Measurements from ENCODE around the gene EOLA2. TPM values are rescaled to one million over a fixed set of nuclear protein-coding genes. Genes with fewer than 3 reads are reported as not detected.
"Not testable (repeated sequence)": the region's sequence is repeated elsewhere in the genome, so short reads cannot be mapped to it uniquely, and the experiment has no call there.

Gene EOLA2
- 10 to 100 TPM; 25.1 to 37.1 (median 31.6) TPM for total RNA-seq

GRCh38 chrX:149938427-149938880 lies at the start of gene EOLA2:
TSS of gene EOLA2 (minus strand) at chrX:149938491. CDS start at chrX:149933874, 4,617 bp downstream.
- ATAC-seq (replicated peaks in 6 of 8) = peak; percentile 52 to 75 (median 60)
- Histone ChIP-seq H3K27ac (peak within 1 kb of the TSS; percentile 99 to 100), H3K4me3 (peak within 1 kb of the TSS; percentile 77 to 99 (median 86)), H3K4me1 (replicated peaks in 1 of 2) (peaks cover 0 to 4% of the 10 kb centered on the region in 2 donors)
- in situ Hi-C loops (cut with MboI; ENCODE audit: low pct_unique_long_range_greater_than_20kb in 2 of 9, low sequenced_read_pairs in 9 of 9, unreplicated experiment in 9 of 9) = no loop called here
- WGBS, 10 experiments = 0 to 40% (median 20%) methylated on average over 1 to 11 of the region's 39 CpGs; no CpG with 5 or more reads in 7 of the 10 experiments

GRCh38 chrX:149987613-149988012 lies 49.3 kb upstream of the EOLA2 start:
- no peak for ATAC-seq (replicated peaks in 6 of 8)
- H3K4me3 ChIP-seq = no peak overlapping the region
- H3K4me1 ChIP-seq (replicated peaks in 1 of 2) = no peaks in the 10 kb centered on the region
- no peak overlapping the region for H3K27ac ChIP-seq
- in situ Hi-C loops (cut with MboI; ENCODE audit: low pct_unique_long_range_greater_than_20kb in 2 of 9, low sequenced_read_pairs in 9 of 9, unreplicated experiment in 9 of 9) = no loop called here

DNA sequence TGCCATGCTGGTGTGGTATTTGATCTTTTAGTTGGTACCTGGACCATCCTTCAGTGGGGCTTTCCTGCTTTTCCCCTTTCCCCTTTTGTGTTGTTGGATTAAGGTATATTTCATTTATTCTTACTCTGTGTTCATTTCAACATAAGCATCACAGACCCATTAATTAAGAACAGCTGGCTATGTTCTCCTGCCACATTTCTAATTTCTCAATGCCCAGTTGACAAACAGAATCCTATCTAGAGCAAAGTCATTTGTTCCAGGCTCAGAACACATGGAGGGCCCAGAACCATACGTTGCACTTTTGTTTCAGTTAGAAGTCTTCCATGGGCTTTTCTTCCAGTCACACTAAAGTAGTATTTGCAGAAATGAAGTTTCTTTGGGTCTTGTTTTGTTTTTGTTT lies 46.1 kb upstream of the EOLA2 start:
- in situ Hi-C loops (cut with MboI; ENCODE audit: low pct_unique_long_range_greater_than_20kb in 2 of 9, low sequenced_read_pairs in 9 of 9, unreplicated experiment in 9 of 9) = no loop called here
- whole genome bisulfite sequencing, 10 experiments = 0 to 44% methylated on average over 1 of the region's 1 CpG; no CpG with 5 or more reads in 8 of the 10 experiments
- no peak for ATAC-seq (replicated peaks in 6 of 8)

DNA sequence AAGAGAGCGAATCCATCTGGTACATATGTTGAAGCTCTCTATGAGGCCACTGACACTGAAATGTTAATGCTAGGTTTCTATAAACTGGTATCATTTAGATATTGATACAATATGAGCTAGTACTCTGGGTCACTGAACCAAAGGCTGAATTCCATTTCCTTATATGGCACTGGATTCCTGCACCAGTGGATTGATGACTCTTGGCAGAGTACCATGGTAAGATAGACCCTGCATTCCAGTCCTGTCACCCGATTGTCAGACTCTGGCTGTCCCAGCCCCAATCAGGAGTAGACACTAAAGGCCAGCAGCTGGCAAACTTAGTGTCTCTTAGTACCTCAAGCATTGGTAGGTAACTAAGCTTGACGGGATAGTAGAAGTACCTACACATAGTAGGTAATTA lies 44.0 kb upstream of the EOLA2 start:
- H3K27ac ChIP-seq = no peak overlapping the region
- WGBS, 10 experiments = 40 to 100% (median 80%) methylated on average over 1 to 3 of the region's 3 CpGs; no CpG with 5 or more reads in 5 of the 10 experiments
- peak in 2 of 8 experiments; percentile 41 to 55 for ATAC-seq (replicated peaks in 6 of 8)

More for the DNA sequence above, 46.1 kb upstream of the EOLA2 start:
- Histone ChIP-seq H3K4me3 (no peak overlapping the region), H3K27ac (no peak overlapping the region), H3K4me1 (replicated peaks in 1 of 2) (no peaks in the 10 kb centered on the region)

DNA sequence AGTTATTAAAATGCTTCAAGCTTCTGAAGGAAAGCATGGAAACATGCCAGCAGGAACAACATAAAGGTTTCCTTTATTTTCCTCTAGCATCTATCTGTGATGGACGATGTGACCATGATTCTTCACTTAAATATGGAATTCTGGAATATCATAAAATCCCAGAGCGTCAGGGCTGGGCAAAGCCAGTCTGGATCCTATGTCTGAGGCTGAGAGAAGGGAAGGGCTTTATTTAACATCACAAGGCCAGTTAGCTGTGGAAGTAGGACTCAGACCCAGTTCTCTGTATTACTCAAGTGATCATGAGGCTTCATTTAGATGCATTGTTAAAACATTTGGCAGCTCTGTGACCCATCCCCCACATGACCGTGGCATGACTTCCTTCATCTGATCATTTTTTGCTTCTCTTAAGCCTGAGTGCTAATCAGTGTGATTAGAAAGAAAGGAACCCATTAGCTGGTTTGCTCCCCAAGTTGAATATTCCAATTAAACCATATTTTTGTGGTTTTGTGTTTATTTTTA lies 40.9 kb upstream of the EOLA2 start:
- Histone ChIP-seq H3K27ac (no peak overlapping the region), H3K4me1 (replicated peaks in 1 of 2) (no peaks in the 10 kb centered on the region), H3K4me3 (no peak overlapping the region)
- 33 to 100% (median 60%) methylated on average over 1 to 3 of the region's 3 CpGs; no CpG with 5 or more reads in 5 of the 10 experiments for WGBS, 10 experiments
- in situ Hi-C loops (cut with MboI; ENCODE audit: low pct_unique_long_range_greater_than_20kb in 2 of 9, low sequenced_read_pairs in 9 of 9, unreplicated experiment in 9 of 9) = no loop called here
- peak in 3 of 8 experiments; percentile 36 to 49 (median 45) for ATAC-seq (replicated peaks in 6 of 8)

More for the DNA sequence above, 44.0 kb upstream of the EOLA2 start:
- in situ Hi-C loops (cut with MboI; ENCODE audit: low pct_unique_long_range_greater_than_20kb in 2 of 9, low sequenced_read_pairs in 9 of 9, unreplicated experiment in 9 of 9) = no loop called here
- Histone ChIP-seq H3K4me3 (no peak overlapping the region), H3K4me1 (replicated peaks in 1 of 2) (no peaks in the 10 kb centered on the region)

- peaks cover 0 to 5% of the 10 kb centered on the region in 2 donors for H3K4me1 ChIP-seq (replicated peaks in 1 of 2)
- in situ Hi-C loops (cut with MboI; ENCODE audit: low pct_unique_long_range_greater_than_20kb in 2 of 9, low sequenced_read_pairs in 9 of 9, unreplicated experiment in 9 of 9) = loop anchor here in 6 of 9 experiments (25.0 kb wide), 2 partner anchors 399 to 724 kb away; partner anchors contain the start of genes MTMR1 (in 4 of the 6) and MAMLD1 (in 2 of the 6)
- 0 to 30% (median 7%) methylated on average over 1 to 9 of the region's 9 CpGs; no CpG with 5 or more reads in 6 of the 10 experiments for WGBS, 10 experiments
- H3K27ac ChIP-seq = no peak overlapping the region
- no peak overlapping the region for H3K4me3 ChIP-seq
- ATAC-seq (replicated peaks in 6 of 8) = peak; percentile 89 to 100 (median 98)
Observed at GRCh38 chrX:149962859-149963757, 24.8 kb upstream of the EOLA2 start.

- Histone ChIP-seq H3K27ac (no peak overlapping the region), H3K4me3 (no peak overlapping the region), H3K4me1 (replicated peaks in 1 of 2) (peaks cover 0 to 5% of the 10 kb centered on the region in 2 donors)
- in situ Hi-C loops (cut with MboI; ENCODE audit: low pct_unique_long_range_greater_than_20kb in 2 of 9, low sequenced_read_pairs in 9 of 9, unreplicated experiment in 9 of 9) = loop anchor here in 6 of 9 experiments (25.0 kb wide), 2 partner anchors 400 to 725 kb away; partner anchors contain the start of genes MTMR1 (in 4 of the 6) and MAMLD1 (in 2 of the 6)
- ATAC-seq (replicated peaks in 6 of 8) = no peak
Observed at GRCh38 chrX:149962010-149962409, 23.7 kb upstream of the EOLA2 start.

- Histone ChIP-seq H3K27ac (no peak overlapping the region), H3K4me1 (replicated peaks in 1 of 2) (peaks cover 0 to 5% of the 10 kb centered on the region in 2 donors), H3K4me3 (no peak overlapping the region)
- 52 to 100% (median 57%) methylated on average over 2 of the region's 2 CpGs; no CpG with 5 or more reads in 7 of the 10 experiments for WGBS, 10 experiments
- in situ Hi-C loops (cut with MboI; ENCODE audit: low pct_unique_long_range_greater_than_20kb in 2 of 9, low sequenced_read_pairs in 9 of 9, unreplicated experiment in 9 of 9) = loop anchor here in 6 of 9 experiments (25.0 kb wide), 2 partner anchors 401 to 726 kb away; partner anchors contain the start of genes MTMR1 (in 4 of the 6) and MAMLD1 (in 2 of the 6)
- no peak for ATAC-seq (replicated peaks in 6 of 8)
Observed at GRCh38 chrX:149961572-149961971, 23.3 kb upstream of the EOLA2 start.

DNA sequence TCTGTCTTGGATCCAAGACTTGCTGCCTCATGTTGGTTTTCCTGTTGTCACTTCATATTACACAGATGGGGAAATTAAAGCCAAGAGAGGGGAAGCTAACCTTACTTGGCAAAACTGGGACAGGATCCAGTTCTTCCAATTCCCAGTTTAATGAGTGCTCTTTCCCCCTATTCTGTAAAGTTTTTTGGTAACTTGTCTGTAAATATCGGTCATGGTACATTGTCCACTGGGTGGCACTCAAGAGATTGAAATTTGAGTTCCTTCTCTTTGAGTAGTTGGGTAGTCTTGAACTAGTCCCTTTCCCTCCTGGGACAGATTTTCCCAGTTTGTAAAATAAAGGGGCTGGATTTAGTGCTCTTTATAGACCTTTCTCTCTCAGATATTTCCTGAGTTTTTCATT lies 12.4 kb upstream of the EOLA2 start:
- no peak overlapping the region for H3K27ac ChIP-seq
- in situ Hi-C loops (cut with MboI; ENCODE audit: low pct_unique_long_range_greater_than_20kb in 2 of 9, low sequenced_read_pairs in 9 of 9, unreplicated experiment in 9 of 9) = loop anchor here in 6 of 9 experiments (25.0 kb wide), 2 partner anchors 412 to 737 kb away; partner anchors contain the start of genes MTMR1 (in 4 of the 6) and MAMLD1 (in 2 of the 6)
- H3K4me3 ChIP-seq = no peak overlapping the region
- 0% methylated on average over 1 of the region's 1 CpG; no CpG with 5 or more reads in 8 of the 10 experiments for WGBS, 10 experiments
- H3K4me1 ChIP-seq (replicated peaks in 1 of 2) = no peaks in the 10 kb centered on the region
- ATAC-seq (replicated peaks in 6 of 8) = peak in 3 of 8 experiments; percentile 27 to 51 (median 44)

DNA sequence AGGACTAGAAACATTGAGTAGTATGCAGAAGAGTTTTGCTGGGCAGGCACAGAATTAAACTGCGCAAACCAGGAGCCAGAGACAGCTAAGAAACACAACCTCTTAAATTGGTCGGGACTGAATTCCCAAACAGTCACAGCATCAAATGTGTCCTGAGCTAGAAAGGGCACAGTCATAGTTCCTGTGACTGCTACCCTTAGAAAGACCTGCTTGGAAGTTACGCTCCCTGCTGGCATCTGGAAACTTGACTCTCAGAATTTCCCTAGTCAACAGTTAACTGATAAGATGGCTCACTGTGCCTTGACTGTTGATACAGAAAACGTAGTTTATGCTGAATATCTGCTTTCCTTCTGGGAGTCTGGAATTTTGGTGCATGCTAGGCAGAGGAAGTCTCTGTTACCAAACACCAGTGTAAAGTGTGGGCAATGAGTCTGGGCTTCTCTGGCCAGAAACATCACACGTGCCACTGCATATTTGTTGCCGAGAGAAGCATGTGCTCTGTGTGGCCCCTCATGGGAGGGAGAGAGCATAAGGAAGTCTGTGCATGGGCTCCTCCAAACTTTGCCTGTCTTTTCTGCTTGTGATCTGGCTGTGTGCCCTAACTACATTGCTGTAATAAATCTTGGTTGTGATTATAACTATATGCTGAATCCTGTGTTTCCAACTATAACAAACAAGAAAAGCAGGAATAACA lies 11.6 kb upstream of the EOLA2 start:
- Histone ChIP-seq H3K27ac (no peak overlapping the region), H3K4me1 (replicated peaks in 1 of 2) (no peaks in the 10 kb centered on the region), H3K4me3 (no peak overlapping the region)
- in situ Hi-C loops (cut with MboI; ENCODE audit: low pct_unique_long_range_greater_than_20kb in 2 of 9, low sequenced_read_pairs in 9 of 9, unreplicated experiment in 9 of 9) = loop anchor here in 6 of 9 experiments (25.0 kb wide), 2 partner anchors 412 to 737 kb away; partner anchors contain the start of genes MTMR1 (in 4 of the 6) and MAMLD1 (in 2 of the 6)
- ATAC-seq (replicated peaks in 6 of 8) = no peak
- 42 to 93% (median 80%) methylated on average over 1 to 2 of the region's 6 CpGs; no CpG with 5 or more reads in 6 of the 10 experiments for WGBS, 10 experiments

GRCh38 chrX:149948016-149948415 lies 9.7 kb upstream of the EOLA2 start:
- 56 to 100% methylated on average over 2 to 3 of the region's 3 CpGs; no CpG with 5 or more reads in 8 of the 10 experiments for WGBS, 10 experiments
- in situ Hi-C loops (cut with MboI; ENCODE audit: low pct_unique_long_range_greater_than_20kb in 2 of 9, low sequenced_read_pairs in 9 of 9, unreplicated experiment in 9 of 9) = no loop called here
- no peak for ATAC-seq (replicated peaks in 6 of 8)
- Histone ChIP-seq H3K4me1 (replicated peaks in 1 of 2) (no peaks in the 10 kb centered on the region), H3K4me3 (no peak overlapping the region), H3K27ac (no peak overlapping the region)

GRCh38 chrX:149946932-149947331 lies 8.6 kb upstream of the EOLA2 start:
- ATAC-seq (replicated peaks in 6 of 8); in situ Hi-C loops (cut with MboI; ENCODE audit: low pct_unique_long_range_greater_than_20kb in 2 of 9, low sequenced_read_pairs in 9 of 9, unreplicated experiment in 9 of 9); H3K27ac ChIP-seq; H3K4me3 ChIP-seq; H3K4me1 ChIP-seq (replicated peaks in 1 of 2): not testable (repeated sequence)
- no CpG with 5 or more reads among the region's 3 CpGs for WGBS, 10 experiments
